ENCODE measurements around the gene ZDHHC14.
A peak's percentile ranks its signal among the peaks of the same experiment; 100 is the strongest.

Gene ZDHHC14

DNA sequence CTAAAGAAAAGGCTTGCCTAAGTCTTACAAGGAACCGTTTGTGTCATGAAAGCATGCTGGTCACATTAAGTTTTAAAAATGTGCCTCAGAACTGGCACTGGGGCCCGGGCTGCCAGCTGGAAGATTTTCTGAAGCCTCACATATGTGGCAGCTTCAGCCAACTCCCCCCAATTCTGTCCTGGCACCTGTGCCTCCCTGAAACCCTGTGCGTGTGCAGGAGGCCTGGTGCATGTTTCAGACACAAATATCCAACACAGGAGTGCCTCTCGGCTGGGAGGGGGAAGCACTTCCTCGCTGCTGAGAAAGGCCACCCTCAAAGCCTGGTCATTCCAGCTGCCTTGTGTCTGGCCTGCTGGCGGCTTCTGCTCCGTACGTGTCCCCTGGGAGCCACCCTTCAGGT is 253.6 kb downstream of the ZDHHC14 start:
- no peak for DNase-seq

DNA sequence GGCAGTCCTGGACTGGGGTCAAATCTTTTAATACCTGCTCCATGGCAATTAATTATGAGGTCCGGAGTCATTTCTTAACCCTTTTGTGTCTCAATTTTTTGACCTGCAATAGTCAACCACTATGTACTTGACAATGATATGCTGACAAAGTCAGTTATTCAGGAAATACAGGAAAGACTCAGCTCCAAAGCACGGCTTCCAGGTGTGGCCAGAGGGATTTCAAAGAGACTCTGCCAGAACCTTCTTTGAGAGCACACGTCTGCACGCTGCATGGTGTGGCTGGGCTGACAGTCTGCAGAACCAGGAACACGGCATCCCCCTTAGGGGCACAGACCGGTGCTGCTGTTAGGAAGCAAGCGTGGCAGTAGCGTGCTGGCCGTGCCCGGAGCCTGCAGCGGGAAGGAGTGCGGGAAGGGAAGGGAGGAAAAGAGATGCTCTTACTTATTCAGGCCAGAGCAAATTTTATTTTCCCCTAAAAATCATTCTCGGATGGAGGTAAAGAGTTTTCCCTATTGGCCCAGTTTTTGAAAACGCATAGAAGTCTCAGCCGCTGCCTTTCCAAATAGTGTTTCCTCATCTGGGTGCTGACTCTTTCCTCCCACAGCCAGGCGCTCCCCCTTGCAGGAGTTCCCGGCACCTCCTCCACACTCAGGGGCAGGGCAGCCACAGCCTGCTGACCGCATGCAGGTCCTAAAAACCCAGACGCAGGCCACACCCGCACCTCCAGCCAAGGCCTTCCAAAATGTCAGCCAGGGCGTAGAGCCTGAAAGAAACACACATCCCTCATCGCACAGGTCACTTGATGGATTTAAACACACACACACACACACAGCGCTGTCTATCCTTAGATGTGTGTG is 254.6 kb downstream of the ZDHHC14 start:
- DNase-seq: no peak

GRCh38 chr6:157637516-157637915 is 256.5 kb downstream of the ZDHHC14 start:
- DNase-seq: no peak

- DNase-seq: no peak
Measured at GRCh38 chr6:157637941-157638662, 257.1 kb downstream of the ZDHHC14 start.

DNA sequence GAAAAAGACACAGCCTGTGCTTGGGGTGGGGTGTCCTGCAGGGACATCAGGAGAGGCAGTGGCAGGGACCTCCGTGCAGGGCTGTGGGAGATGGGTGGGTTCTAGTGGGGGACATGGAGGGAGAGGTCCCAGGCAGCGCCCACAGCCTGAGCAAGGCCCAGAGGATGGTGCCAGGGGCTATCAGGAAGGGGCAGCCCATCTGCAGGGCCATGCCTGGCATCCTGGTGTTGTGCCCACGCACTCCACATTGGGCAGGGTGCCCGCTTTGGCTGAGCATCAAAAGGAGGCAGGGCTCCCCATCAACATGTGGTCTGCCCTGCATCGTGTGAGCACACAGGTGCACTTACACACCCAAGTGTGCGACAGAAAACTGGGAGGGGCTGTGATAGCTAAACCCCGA is 257.8 kb downstream of the ZDHHC14 start:
- no peak for DNase-seq

GRCh38 chr6:157640746-157641451 is 259.9 kb downstream of the ZDHHC14 start:
- DNase-seq: no peak

- DNase-seq: no peak
Measured at GRCh38 chr6:157641837-157642236, 260.8 kb downstream of the ZDHHC14 start.

GRCh38 chr6:157642736-157643135 is 261.7 kb downstream of the ZDHHC14 start:
- DNase-seq: no peak

- peak; percentile 39 for DNase-seq
Measured at GRCh38 chr6:157644043-157644810, 263.2 kb downstream of the ZDHHC14 start.

GRCh38 chr6:157645201-157645795 is 264.3 kb downstream of the ZDHHC14 start:
- no peak for DNase-seq

DNA sequence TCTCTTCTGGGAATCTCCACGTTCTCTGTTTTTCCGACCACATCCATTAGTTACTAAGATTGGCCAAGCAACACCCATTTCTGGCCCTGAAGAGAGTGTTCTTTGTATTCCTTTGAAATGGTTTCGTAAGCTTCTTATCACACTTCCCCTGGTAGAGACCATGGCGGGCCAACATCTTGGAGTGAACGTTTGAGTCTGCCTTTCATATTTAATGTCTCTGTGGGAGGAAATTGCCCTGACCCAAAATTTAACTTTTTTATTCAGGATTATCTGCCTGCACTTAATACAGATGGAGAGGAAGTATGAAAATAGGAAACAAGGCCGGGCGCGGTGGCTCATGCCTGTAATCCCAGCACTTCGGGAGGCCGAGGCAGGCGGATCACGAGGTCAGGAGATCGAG is 265.0 kb downstream of the ZDHHC14 start:
- DNase-seq: no peak

DNA sequence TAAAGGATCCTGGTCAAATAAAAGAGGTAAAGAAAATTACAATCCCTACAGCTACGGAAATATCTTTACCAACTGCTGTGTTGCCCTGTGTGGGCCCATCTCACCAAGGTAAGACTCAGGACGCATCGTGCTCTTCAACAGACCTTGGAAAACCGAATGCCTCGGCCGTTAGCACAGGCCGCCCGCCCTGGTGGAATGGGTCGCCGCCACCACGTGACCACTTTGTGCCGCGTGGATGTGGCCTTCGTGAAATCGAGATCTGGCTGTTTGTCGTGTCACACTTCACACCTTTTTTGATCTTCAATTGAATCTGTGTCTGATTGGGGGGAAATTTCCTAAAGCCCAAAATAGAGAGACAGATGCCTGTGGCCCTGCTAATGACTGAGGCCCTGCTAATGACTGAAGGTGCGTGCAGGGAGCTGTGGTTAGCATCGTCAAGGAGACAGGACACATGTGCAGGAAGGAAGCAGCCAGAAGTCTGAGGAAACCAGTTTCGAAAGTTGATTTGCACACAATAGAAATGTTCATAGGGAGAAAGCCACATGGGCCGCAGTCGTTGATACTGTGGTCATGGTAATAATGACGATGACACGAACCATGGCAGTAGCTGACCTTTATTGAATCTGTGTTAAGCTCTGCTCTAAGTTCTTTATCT is 266.4 kb downstream of the ZDHHC14 start:
- no peak for DNase-seq

DNA sequence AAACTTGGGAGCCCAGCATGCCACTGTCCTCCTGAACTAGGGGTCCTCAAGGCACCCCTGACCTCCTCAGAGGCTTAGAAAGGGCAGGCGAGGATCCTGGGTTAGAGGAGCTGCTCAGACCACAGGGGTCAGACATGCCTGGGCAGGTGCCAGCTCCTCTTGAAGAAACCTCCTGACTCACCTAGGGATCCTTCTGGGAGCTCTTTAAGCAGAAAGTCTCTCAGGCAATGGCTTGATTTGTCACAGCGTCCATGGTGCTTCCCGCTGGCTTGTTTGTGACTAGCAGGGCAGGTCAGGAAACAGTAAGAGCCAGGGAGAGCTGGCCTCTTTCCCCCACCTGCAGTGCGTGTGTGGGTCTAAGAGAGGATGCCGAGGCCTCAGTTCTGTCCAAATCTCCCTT is 267.6 kb downstream of the ZDHHC14 start:
- no peak for DNase-seq

- no peak for DNase-seq
Measured at GRCh38 chr6:157649311-157650260, 268.6 kb downstream of the ZDHHC14 start.

DNA sequence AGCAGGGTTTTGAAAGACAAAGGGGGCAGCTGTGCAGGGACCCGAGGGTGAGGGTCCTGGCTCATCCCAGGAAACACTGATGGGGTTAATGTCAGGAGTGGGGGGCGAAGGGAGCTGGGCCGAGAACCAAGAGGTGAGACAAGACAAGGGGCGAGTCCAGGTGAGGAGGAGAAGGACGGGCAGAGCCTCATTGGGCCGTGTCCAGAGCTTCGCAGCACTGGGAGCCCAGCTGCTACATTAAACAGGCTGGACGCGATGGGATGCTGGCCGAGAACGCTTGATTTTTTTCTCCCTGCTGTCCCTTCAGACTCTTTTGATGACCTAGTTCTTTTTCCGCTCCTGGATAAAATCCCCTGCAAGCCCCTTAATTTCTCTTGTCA is 269.3 kb downstream of the ZDHHC14 start:
- no peak for DNase-seq

GRCh38 chr6:157650801-157651200 is 269.8 kb downstream of the ZDHHC14 start:
- DNase-seq: no peak

GRCh38 chr6:157651731-157652490 is 270.9 kb downstream of the ZDHHC14 start:
- DNase-seq: no peak

- no peak for DNase-seq
Measured at GRCh38 chr6:157652601-157653363, 271.8 kb downstream of the ZDHHC14 start.

GRCh38 chr6:157653521-157653920 is 272.5 kb downstream of the ZDHHC14 start:
- DNase-seq: no peak

Measured in stimulated activated CD4-positive, alpha-beta T cell treated with anti-CD3 and anti-CD28 coated beads, Interleukin-12 subunit alpha, Interleukin-12 subunit beta, amount 100 ng/mL, for 4 hours (primary cell).